OCI-LY1 (cell line): Measurements from ENCODE around the gene AGPS.
"Not testable (repeated sequence)": the region's sequence is repeated elsewhere in the genome, so short reads cannot be mapped to it uniquely, and the experiment has no call there.

ENCODE experiments used
- H2AFZ ChIP-seq: fragments of 200-600 bp; sonication (generic), shearing (Covaris generic); 2 replicates; pipeline ENCODE4 v1.6.0; 2014; ENCODE audit warnings: antibody characterized with exemption, mild to moderate bottlenecking, low read length
- H3F3A ChIP-seq: fragments of 200-600 bp; sonication (generic), shearing (Covaris generic); 2 replicates; pipeline ENCODE4 v1.6.0; 2014; ENCODE audit warnings: mild to moderate bottlenecking, antibody characterized with exemption, low read length, moderate library complexity; ENCODE audit not compliant: insufficient read depth
- H3K27ac ChIP-seq: fragments of 200-600 bp; sonication (generic); 2 replicates; pipeline ENCODE4 v1.5.1; 2014; ENCODE audit warnings: low read length, mixed run types, mild to moderate bottlenecking, low read depth; ENCODE audit not compliant: poor library complexity, severe bottlenecking
- H3K27me3 ChIP-seq: fragments of 200-600 bp; sonication (generic); 2 replicates; pipeline ENCODE4 v1.6.0; 2014; ENCODE audit warnings: antibody characterized with exemption, mild to moderate bottlenecking, low read length, moderate library complexity; ENCODE audit not compliant: insufficient read depth
- H3K36me3 ChIP-seq: fragments of 200-600 bp; sonication (generic); 2 replicates; pipeline ENCODE4 v1.6.1; 2014; ENCODE audit warnings: mild to moderate bottlenecking, antibody characterized with exemption, low read length, moderate library complexity, mixed read lengths; ENCODE audit not compliant: insufficient read depth
- H3K4me1 ChIP-seq: fragments of 200-600 bp; sonication (generic); 2 replicates; pipeline ENCODE4 v1.5.1; 2014; ENCODE audit warnings: mild to moderate bottlenecking, low read length, moderate library complexity; ENCODE audit not compliant: insufficient read depth, severe bottlenecking
- H3K4me2 ChIP-seq: fragments of 200-600 bp; sonication (generic), shearing (Covaris generic); 2 replicates; pipeline ENCODE4 v1.6.1; 2014; ENCODE audit warnings: low read length
- H3K4me3 ChIP-seq: fragments of 200-600 bp; sonication (generic); 2 replicates; pipeline ENCODE4 v1.5.1; 2014; ENCODE audit warnings: low read length, low read depth, mild to moderate bottlenecking, mixed read lengths; ENCODE audit not compliant: poor library complexity, severe bottlenecking
- H3K79me2 ChIP-seq: fragments of 200-600 bp; shearing (Covaris generic); 2 replicates; pipeline ENCODE4 v1.6.1; 2016; ENCODE audit warnings: mixed run types, low read length, mixed read lengths; ENCODE audit not compliant: insufficient read depth
- H3K9ac ChIP-seq: fragments of 200-600 bp; sonication (generic), shearing (Covaris generic); 2 replicates; pipeline ENCODE4 v1.6.1; 2014; ENCODE audit warnings: mild to moderate bottlenecking, low read length, mixed read lengths
- H3K9me2 ChIP-seq: fragments of 200-600 bp; sonication (generic), shearing (Covaris generic); 2 replicates; pipeline ENCODE4 v1.6.1; 2014; ENCODE audit warnings: low read depth, mild to moderate bottlenecking, low read length, mixed read lengths
- H3K9me3 ChIP-seq: fragments of 200-600 bp; shearing (Covaris generic); 2 replicates; pipeline ENCODE4 v1.6.1; 2014; ENCODE audit warnings: low read length, mixed read lengths
- H4K20me1 ChIP-seq: fragments of 200-600 bp; sonication (generic), shearing (Covaris generic); 2 replicates; pipeline ENCODE4 v1.6.0; 2016; ENCODE audit warnings: mild to moderate bottlenecking, low read length; ENCODE audit not compliant: insufficient read depth
- EZH2 ChIP-seq: fragments of 200-600 bp; sonication (generic), shearing (Covaris generic); IDR thresholded peaks from 2 replicates; pipeline ENCODE4 v1.8.0; 2017; ENCODE audit warnings: borderline replicate concordance, mixed run types, mild to moderate bottlenecking, antibody characterized with exemption, low read length, moderate library complexity, mixed read lengths
- TF ChIP-seq, protein P1 (sequence below): fragments of 200-600 bp; sonication (generic), shearing (Covaris generic); IDR thresholded peaks from 2 replicates; pipeline ENCODE4 v1.5.1; 2017; ENCODE audit warnings: mild to moderate bottlenecking, antibody characterized with exemption, low read length, moderate library complexity, mixed read lengths

AGPS gene

DNA sequence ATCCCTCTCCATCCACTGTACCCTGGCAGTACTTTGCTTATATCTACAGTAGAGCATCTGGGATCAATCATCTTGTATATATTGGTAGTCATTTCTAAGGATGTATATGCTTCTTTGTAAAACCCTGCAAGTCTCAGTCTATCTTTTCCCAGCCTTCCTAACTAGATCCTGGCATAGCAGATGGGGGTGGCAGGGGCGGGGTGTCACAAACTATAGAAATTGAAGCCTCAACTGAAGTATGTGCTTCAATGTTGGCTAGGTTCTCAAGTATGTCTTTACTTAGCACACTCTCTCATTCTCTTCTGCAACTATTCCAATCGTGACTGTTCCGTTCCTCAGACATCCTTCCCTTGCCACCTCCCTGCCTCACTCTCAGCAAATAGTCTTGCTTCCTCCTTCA lies 30.1 kb upstream of the AGPS start:
- Histone ChIP-seq H3K27ac (no peak overlapping the region), H3F3A (no peaks in the 10 kb centered on the region), H3K4me3 (no peak overlapping the region), H3K4me2 (no peak overlapping the region), H2AFZ (no peak overlapping the region), H3K36me3 (no peaks in the 10 kb centered on the region), H4K20me1 (no peaks in the 10 kb centered on the region), H3K9me2 (no peaks in the 10 kb centered on the region), H3K27me3 (no peaks in the 10 kb centered on the region), H3K4me1 (no peaks in the 10 kb centered on the region), H3K79me2 (no peaks in the 10 kb centered on the region), H3K9me3 (no peaks in the 10 kb centered on the region), H3K9ac (no peak overlapping the region)
- no peak for TF ChIP-seq EZH2
- TF ChIP-seq, protein P1, sequence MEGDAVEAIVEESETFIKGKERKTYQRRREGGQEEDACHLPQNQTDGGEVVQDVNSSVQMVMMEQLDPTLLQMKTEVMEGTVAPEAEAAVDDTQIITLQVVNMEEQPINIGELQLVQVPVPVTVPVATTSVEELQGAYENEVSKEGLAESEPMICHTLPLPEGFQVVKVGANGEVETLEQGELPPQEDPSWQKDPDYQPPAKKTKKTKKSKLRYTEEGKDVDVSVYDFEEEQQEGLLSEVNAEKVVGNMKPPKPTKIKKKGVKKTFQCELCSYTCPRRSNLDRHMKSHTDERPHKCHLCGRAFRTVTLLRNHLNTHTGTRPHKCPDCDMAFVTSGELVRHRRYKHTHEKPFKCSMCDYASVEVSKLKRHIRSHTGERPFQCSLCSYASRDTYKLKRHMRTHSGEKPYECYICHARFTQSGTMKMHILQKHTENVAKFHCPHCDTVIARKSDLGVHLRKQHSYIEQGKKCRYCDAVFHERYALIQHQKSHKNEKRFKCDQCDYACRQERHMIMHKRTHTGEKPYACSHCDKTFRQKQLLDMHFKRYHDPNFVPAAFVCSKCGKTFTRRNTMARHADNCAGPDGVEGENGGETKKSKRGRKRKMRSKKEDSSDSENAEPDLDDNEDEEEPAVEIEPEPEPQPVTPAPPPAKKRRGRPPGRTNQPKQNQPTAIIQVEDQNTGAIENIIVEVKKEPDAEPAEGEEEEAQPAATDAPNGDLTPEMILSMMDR = no peak

DNA sequence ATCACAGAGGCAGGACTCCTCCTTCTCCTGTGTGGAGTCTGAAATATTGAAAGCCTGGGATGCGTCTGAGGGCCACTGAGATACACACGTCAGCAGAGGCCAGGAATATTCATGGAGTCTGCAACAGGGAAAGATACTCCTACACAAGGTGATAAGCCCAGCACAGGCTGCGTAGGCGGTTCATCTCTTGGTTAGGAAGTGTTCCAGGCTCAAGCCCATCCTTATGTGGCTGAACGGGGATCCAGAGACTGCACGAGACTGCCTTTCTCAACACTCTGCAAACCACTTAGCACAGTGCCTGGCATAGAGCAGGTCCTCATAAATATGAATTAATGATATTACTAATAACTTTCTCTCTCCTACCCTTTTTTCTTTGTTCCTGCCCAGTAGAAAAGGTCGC lies 29.2 kb upstream of the AGPS start:
- no peaks in the 10 kb centered on the region for H3K9me2 ChIP-seq
- TF ChIP-seq, protein P1 = no peak
- no peak for TF ChIP-seq EZH2
- no peak overlapping the region for H2AFZ ChIP-seq
- no peaks in the 10 kb centered on the region for H3K79me2 ChIP-seq
- H3K27me3 ChIP-seq = no peaks in the 10 kb centered on the region
- H4K20me1 ChIP-seq = no peaks in the 10 kb centered on the region
- no peak overlapping the region for H3K4me3 ChIP-seq
- no peak overlapping the region for H3K27ac ChIP-seq
- H3F3A ChIP-seq = no peaks in the 10 kb centered on the region
- H3K36me3 ChIP-seq = no peaks in the 10 kb centered on the region
- no peak overlapping the region for H3K9ac ChIP-seq
- H3K4me2 ChIP-seq = no peak overlapping the region
- H3K9me3 ChIP-seq = no peaks in the 10 kb centered on the region
- H3K4me1 ChIP-seq = no peaks in the 10 kb centered on the region

DNA sequence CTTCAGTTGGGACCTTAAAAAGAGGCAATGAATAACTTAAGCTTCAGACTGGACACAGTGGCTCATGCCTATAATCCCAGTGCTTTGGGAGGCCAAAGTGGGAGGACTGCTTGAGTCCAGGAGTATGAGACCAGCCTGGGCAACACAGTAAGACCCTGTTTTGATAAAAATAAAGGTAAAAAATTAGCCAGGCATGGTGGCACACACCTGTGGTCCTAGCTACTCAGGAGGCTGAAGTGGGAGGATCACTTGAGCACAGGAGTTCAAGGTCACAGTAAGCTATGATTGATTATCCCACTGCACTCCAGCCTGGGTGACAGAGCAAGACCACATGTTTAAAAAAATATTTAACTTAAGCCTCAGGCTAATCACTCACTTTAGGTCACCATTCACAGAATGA lies 26.8 kb upstream of the AGPS start:
- not testable (repeated sequence) for H3K9me2 ChIP-seq, H4K20me1 ChIP-seq, H3K27ac ChIP-seq, H3K9me3 ChIP-seq, H3K36me3 ChIP-seq, H3K79me2 ChIP-seq, H3K4me3 ChIP-seq, H3K4me1 ChIP-seq, H3K27me3 ChIP-seq, H3F3A ChIP-seq, H2AFZ ChIP-seq, H3K4me2 ChIP-seq, H3K9ac ChIP-seq

DNA sequence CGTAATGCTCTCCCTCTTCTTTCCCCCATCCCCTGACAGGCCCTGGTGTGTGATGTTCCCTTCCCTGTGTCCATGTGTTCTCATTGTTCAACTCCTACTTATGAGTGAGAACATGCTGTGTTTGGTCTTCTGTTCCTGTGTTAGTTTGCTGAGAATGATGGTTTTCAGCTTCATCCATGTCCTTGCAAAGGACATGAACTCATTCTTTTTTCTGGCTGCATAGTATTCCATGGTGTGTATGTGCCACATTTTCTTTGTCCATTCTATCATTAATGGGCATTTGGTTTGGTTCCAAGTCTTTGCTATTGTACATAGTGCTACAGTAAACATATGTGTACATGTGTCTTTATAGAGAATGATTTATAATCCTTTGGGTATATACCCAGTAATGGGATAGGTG lies 24.6 kb upstream of the AGPS start:
- not testable (repeated sequence) for H3K4me2 ChIP-seq, H3K36me3 ChIP-seq, H3K9me2 ChIP-seq, H3K9me3 ChIP-seq, H3K4me1 ChIP-seq, H4K20me1 ChIP-seq, H3K4me3 ChIP-seq, H2AFZ ChIP-seq, H3K27ac ChIP-seq, H3K27me3 ChIP-seq, H3K9ac ChIP-seq, H3F3A ChIP-seq, H3K79me2 ChIP-seq
